Measurements from ENCODE around the gene TRABD.

DNA sequence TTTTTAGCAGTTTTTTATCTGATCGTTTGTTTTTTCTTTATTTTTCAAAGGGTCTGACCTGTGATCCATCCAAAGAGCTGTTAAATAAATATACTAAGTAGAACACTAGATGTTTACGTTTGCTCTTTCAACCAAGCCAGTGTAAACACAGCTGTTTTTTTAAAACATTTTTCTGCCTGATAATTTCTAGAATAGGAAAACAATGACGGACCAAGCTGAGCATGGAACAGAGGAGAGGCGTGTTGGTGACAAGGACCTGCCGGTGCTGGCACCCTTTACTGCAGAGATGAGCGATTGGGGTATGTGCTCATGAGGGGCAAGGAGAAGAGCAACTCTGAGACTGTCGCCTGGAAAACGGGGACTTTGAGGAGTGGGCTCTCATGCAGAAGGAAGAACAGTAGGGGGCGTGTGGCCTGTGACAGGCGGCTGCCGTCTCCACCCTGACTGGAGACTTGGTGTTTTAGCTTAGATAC lies 43.8 kb upstream of the TRABD start:
- TF ChIP-seq, protein P1, sequence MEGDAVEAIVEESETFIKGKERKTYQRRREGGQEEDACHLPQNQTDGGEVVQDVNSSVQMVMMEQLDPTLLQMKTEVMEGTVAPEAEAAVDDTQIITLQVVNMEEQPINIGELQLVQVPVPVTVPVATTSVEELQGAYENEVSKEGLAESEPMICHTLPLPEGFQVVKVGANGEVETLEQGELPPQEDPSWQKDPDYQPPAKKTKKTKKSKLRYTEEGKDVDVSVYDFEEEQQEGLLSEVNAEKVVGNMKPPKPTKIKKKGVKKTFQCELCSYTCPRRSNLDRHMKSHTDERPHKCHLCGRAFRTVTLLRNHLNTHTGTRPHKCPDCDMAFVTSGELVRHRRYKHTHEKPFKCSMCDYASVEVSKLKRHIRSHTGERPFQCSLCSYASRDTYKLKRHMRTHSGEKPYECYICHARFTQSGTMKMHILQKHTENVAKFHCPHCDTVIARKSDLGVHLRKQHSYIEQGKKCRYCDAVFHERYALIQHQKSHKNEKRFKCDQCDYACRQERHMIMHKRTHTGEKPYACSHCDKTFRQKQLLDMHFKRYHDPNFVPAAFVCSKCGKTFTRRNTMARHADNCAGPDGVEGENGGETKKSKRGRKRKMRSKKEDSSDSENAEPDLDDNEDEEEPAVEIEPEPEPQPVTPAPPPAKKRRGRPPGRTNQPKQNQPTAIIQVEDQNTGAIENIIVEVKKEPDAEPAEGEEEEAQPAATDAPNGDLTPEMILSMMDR (IDR thresholded peaks at IDR 0.05) = no peak
- no peak for TF ChIP-seq POLR2A (IDR thresholded peaks at IDR 0.05)
